Measurements from ENCODE around the gene CLK3. TPM values are rescaled to one million over a fixed set of nuclear protein-coding genes. Genes with fewer than 3 reads are reported as not detected.

The CLK3 gene
- total and polyA plus RNA-seq, 2 donors (not counting 1 experiment from before 2014, with no cell fraction given), result 39.9 to 43.1 TPM

DNA sequence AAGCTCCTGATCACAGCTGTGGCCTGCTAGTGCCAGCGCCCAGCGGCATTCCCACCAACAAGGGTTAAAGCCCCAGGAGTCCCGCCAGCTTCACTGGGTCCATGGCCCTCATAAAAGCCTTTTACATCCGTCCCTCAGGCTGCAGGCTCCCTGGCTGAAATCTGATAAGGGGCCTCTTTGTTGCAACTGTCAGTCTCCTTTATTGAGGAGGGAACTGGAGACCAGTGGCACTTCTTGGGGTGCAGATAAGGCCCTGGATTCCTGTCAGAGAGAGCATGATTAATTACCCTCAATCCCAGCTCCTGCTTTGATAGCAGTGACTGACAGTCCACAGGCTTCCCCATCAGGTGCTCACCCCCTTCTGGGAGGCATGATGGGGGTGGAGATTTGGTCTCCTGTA lies 30.9 kb upstream of the CLK3 start:
- no peaks in the 10 kb centered on the region for H4K20me1 ChIP-seq (ENCODE audit: control insufficient read depth, extremely low read depth, insufficient read depth, low read length)
- no peak for DNase-seq (ENCODE audit: low read depth in 2 of 2)
- H3K4me2 ChIP-seq (ENCODE audit: extremely low read depth, insufficient read depth, low read length), result no peak overlapping the region
- H3K9me3 ChIP-seq (ENCODE audit: control insufficient read depth, insufficient read depth, low read depth, low read length), result no peaks in the 10 kb centered on the region
- no peak overlapping the region for H3K27ac ChIP-seq (ENCODE audit: insufficient read depth, low read length)
- peaks cover 5% of the 10 kb centered on the region for H3K4me1 ChIP-seq (ENCODE audit: control insufficient read depth, extremely low read depth, insufficient read depth, low read length)
- no peak overlapping the region for H3K9ac ChIP-seq (ENCODE audit: insufficient read depth, low read length)
- no peaks in the 10 kb centered on the region for H3K79me2 ChIP-seq (ENCODE audit: control insufficient read depth, insufficient read depth, low read length)
- H3K36me3 ChIP-seq (ENCODE audit: control insufficient read depth, insufficient read depth, low read length), result no peaks in the 10 kb centered on the region
- no peak overlapping the region for H3K4me3 ChIP-seq (replicated peaks in 1 of 4; ENCODE audit: control extremely low read depth in 1 of 4, insufficient read depth in 1 of 4, low read depth in 3 of 4, low read length in 4 of 4)
- TF ChIP-seq, protein P1, sequence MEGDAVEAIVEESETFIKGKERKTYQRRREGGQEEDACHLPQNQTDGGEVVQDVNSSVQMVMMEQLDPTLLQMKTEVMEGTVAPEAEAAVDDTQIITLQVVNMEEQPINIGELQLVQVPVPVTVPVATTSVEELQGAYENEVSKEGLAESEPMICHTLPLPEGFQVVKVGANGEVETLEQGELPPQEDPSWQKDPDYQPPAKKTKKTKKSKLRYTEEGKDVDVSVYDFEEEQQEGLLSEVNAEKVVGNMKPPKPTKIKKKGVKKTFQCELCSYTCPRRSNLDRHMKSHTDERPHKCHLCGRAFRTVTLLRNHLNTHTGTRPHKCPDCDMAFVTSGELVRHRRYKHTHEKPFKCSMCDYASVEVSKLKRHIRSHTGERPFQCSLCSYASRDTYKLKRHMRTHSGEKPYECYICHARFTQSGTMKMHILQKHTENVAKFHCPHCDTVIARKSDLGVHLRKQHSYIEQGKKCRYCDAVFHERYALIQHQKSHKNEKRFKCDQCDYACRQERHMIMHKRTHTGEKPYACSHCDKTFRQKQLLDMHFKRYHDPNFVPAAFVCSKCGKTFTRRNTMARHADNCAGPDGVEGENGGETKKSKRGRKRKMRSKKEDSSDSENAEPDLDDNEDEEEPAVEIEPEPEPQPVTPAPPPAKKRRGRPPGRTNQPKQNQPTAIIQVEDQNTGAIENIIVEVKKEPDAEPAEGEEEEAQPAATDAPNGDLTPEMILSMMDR (conservative IDR thresholded peaks at IDR 0.05 in 1 of 2, IDR thresholded peaks at IDR 0.05 in 1 of 2; ENCODE audit: low read depth in 1 of 2, low read length in 2 of 2), result no peak
- no peak for TF ChIP-seq EZH2 (IDR thresholded peaks at IDR 0.05; ENCODE audit: low read length, missing control alignments)
- H2AFZ ChIP-seq (ENCODE audit: low read length), result no peak overlapping the region
- H3K27me3 ChIP-seq (ENCODE audit: control insufficient read depth, insufficient read depth, low read length), result no peaks in the 10 kb centered on the region

DNA sequence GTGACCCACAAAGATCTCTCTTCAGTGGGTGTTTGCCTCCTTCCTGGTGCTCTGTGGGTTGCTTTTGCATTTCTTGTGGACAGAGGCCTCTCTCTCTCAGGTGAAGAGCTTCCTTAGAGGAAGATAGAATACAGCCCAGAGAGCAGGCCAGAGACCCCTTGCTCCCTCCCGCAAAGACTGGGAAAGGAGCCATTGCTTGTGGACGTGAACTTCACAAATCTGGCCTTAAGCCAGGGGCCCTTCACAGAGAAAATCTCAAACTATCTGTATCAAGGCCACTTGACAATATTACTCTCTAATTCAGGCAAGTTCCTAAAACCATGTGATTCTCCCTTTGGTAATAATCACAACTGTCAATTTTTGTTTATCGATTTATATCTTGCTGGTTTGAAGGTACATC lies 30.4 kb upstream of the CLK3 start:
- Histone ChIP-seq H3K27ac (ENCODE audit: insufficient read depth, low read length) (no peak overlapping the region), H3K4me1 (ENCODE audit: control insufficient read depth, extremely low read depth, insufficient read depth, low read length) (peaks cover 5% of the 10 kb centered on the region), H3K79me2 (ENCODE audit: control insufficient read depth, insufficient read depth, low read length) (no peaks in the 10 kb centered on the region), H4K20me1 (ENCODE audit: control insufficient read depth, extremely low read depth, insufficient read depth, low read length) (no peaks in the 10 kb centered on the region), H3K9me3 (ENCODE audit: control insufficient read depth, insufficient read depth, low read depth, low read length) (no peaks in the 10 kb centered on the region), H3K9ac (ENCODE audit: insufficient read depth, low read length) (no peak overlapping the region), H3K27me3 (ENCODE audit: control insufficient read depth, insufficient read depth, low read length) (no peaks in the 10 kb centered on the region), H3K4me2 (ENCODE audit: extremely low read depth, insufficient read depth, low read length) (no peak overlapping the region), H2AFZ (ENCODE audit: low read length) (no peak overlapping the region), H3K4me3 (replicated peaks in 1 of 4; ENCODE audit: control extremely low read depth in 1 of 4, insufficient read depth in 1 of 4, low read depth in 3 of 4, low read length in 4 of 4) (no peak overlapping the region), H3K36me3 (ENCODE audit: control insufficient read depth, insufficient read depth, low read length) (no peaks in the 10 kb centered on the region)
- TF ChIP-seq EZH2 (IDR thresholded peaks at IDR 0.05; ENCODE audit: low read length, missing control alignments), result no peak
- TF ChIP-seq, protein P1 (conservative IDR thresholded peaks at IDR 0.05 in 1 of 2, IDR thresholded peaks at IDR 0.05 in 1 of 2; ENCODE audit: low read depth in 1 of 2, low read length in 2 of 2), result no peak
- DNase-seq (ENCODE audit: low read depth in 2 of 2), result no peak

DNA sequence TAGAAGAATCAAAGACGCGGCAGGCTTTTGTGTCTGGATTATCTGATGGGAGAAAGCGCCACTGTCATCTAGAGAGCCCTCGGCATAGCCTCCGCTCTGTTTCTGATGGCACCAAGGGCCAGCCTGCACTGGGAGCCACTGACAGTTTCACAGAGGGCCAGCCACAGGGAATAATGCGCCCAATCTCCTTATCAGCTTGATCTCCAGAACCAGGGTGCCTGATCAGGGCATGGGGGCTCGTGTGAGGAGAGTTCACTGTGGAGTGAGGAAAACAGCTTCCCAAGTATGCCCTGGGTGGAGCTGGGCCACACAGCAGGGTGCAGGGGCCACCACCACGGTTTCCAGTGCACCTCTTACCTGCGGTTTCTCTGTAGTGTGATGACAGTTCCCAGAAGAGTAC lies 29.8 kb upstream of the CLK3 start:
- Histone ChIP-seq H2AFZ (ENCODE audit: low read length) (no peak overlapping the region), H3K79me2 (ENCODE audit: control insufficient read depth, insufficient read depth, low read length) (no peaks in the 10 kb centered on the region), H3K4me1 (ENCODE audit: control insufficient read depth, extremely low read depth, insufficient read depth, low read length) (peaks cover 5% of the 10 kb centered on the region), H3K9ac (ENCODE audit: insufficient read depth, low read length) (no peak overlapping the region), H4K20me1 (ENCODE audit: control insufficient read depth, extremely low read depth, insufficient read depth, low read length) (no peaks in the 10 kb centered on the region), H3K4me2 (ENCODE audit: extremely low read depth, insufficient read depth, low read length) (no peak overlapping the region), H3K27ac (ENCODE audit: insufficient read depth, low read length) (no peak overlapping the region), H3K36me3 (ENCODE audit: control insufficient read depth, insufficient read depth, low read length) (no peaks in the 10 kb centered on the region), H3K9me3 (ENCODE audit: control insufficient read depth, insufficient read depth, low read depth, low read length) (no peaks in the 10 kb centered on the region), H3K4me3 (replicated peaks in 1 of 4; ENCODE audit: control extremely low read depth in 1 of 4, insufficient read depth in 1 of 4, low read depth in 3 of 4, low read length in 4 of 4) (no peak overlapping the region), H3K27me3 (ENCODE audit: control insufficient read depth, insufficient read depth, low read length) (no peaks in the 10 kb centered on the region)
- no peak for DNase-seq (ENCODE audit: low read depth in 2 of 2)
- TF ChIP-seq EZH2 (IDR thresholded peaks at IDR 0.05; ENCODE audit: low read length, missing control alignments), result no peak
- TF ChIP-seq, protein P1 (conservative IDR thresholded peaks at IDR 0.05 in 1 of 2, IDR thresholded peaks at IDR 0.05 in 1 of 2; ENCODE audit: low read depth in 1 of 2, low read length in 2 of 2), result no peak
